DLD1 (cell line): ENCODE measurements around the gene HIPK2.

Source experiments
- in situ Hi-C: cut with HindIII; loops from 2 replicates; pipeline ENCODE4 v1.10.0; 2017; ENCODE audit warnings: low sequenced_read_pairs

Gene HIPK2

DNA sequence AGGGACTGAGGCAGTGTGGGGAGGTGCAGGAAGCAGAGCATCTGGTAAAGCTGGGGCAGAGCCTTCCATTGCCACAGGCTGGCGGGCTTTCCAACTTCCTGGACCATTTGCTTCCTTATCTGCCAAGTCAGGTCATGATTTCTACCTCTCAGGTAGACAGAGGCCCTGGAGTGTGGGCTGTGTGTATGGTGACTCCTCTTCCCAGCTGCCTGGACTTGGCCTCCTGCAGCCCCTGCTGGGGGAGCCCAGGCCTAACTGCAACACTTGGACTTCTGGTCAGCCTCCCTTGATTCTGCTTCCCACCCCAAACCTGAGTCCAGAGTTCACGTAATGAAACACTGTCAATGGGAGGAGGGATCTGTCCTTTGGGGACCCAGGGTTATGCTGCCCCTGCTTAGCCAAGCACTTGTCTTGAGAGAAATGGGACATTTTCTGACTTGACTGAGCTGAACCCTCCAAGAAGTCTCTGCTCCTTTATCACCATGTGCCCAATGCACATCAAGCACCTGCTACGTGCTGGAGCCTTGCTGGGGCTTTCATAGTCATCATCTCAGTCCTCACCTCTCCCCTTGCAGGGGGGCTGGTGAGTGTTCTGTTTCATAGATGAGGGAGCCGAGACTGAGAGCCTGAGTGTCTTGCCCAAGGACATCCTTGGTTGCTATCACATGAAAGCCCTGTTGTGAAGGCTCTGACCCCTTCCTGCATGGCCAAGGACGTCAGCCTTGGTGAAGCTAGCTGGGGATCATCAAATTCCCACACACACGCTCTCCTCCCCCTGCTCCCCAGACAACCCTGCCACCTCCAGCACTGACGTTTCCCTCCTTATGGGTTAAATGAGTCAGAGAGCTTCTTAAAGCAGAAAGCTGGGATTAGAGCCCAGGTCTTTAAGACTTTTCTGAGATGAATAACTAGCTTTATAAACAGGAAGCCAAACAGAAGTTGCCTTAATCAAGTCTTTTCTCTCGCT, 250.9 kb downstream of the HIPK2 start:
- in situ Hi-C loops = no loop called here

GRCh38 chr7:139525750-139526149, 252.0 kb downstream of the HIPK2 start:
- in situ Hi-C loops = no loop called here

GRCh38 chr7:139525239-139525638, 252.6 kb downstream of the HIPK2 start:
- in situ Hi-C loops = no loop called here

DNA sequence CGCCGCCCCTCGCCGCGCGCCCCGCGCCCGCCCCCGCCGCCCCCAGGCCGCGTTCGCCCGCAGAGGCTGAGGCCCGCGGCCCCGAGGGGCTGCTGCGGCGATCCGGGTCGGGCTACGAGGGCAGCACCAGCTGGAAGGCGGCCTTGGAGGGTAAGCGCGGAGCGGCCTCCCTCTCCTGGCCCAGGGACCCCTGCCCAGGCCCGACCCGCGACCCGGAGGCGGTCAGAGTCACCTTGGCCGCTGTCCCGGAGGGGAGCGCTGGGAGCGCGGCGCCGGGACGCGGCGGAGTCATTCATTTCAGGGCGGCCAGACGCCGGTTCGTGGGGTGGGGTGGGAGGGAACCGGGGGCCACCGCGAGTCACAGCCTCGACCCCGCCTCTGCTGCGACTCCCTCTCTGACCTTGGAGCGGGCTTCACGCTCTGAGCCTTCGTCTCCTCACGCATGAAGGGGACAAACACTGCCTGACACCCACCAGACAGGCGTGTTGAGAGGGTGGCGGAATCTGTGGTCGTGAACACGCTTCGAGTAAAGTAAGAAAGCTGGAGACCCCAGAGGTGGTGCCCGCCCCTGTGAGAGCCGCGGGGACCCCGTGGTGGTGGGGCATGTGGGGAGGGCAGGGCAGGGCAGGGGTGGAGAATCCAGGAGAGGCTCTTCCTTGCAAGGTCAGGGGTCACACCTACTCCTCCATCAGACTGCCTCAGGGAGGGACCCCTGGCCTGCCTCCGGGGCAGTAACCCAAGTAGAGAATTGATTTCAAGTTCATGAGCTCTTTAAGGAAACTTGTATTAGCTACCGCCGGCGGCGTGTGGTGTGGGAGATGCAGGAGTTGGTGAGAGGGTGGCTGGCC, 253.6 kb downstream of the HIPK2 start:
- in situ Hi-C loops = no loop called here

DNA sequence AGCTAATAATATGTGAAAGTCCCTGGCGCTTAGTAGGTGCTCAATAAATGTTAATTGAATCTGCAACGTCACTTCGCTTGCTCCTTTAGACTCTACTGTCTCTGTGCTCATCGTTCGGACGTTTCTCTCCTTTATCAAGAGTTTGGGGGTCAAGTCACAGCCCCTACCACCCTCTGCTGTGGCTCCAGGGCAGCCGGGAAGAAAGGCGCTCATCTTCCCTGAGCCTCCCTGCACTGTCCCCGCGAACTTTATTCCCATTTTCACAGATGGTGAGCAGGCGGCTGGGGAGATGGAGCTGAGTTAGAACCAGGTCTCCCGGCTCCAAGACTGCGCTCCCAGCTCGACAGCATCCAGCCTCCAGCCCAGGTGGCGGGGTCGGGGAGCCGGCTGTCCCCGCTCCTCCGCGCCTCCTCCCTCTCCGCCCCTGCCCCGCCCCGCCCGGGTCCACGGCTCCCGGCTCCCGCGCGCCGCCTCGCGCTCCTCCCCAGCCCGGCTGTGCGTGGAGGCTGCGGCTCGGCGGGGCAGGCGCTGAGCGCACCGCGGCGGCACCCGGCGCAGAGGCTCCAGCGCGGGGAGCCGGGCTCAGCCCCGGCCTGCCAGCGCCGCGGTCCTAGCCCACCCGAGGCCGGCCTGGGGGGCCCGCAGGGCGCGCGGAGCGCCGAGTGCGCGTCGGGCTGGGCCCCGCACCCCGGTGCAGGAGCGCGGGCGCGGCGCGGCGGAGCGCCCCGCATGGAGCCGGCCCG, 254.4 kb downstream of the HIPK2 start, which contains the start of gene CLEC2L:
TSS of gene CLEC2L (plus strand) at position 487 of the 743 bp plus-strand sequence. CDS start at position 730, 243 bp downstream.
- in situ Hi-C loops = no loop called here

GRCh38 chr7:139522830-139523198, 255.0 kb downstream of the HIPK2 start:
- in situ Hi-C loops = no loop called here

- in situ Hi-C loops = no loop called here
Observed at GRCh38 chr7:139521439-139521838, 256.4 kb downstream of the HIPK2 start.

DNA sequence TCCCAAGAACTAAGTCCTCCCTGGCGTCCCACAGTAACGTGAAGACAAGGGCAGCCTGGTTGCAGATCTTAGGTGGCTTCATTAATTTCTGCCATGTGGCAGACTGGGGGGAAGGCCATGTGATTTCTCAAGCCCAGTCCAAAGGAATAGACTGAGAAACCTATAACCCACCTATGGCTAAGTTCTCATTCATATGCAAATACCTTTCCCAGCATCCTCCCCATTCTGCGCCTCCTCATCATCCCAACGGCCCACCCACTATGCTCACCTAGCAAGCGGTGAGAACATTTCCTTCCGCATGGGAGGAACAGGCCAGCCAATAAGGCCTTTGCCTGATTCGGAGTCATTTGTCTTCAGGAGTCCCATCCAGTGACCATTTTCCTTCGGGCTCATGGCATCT, 262.5 kb downstream of the HIPK2 start:
- in situ Hi-C loops = no loop called here
